ENCODE measurements around the gene YTHDF1. TPM values are rescaled to one million over a fixed set of nuclear protein-coding genes. Genes with fewer than 3 reads are reported as not detected.

Gene YTHDF1
- total RNA-seq, 1 experiment from 2014 or later, result 85.4 TPM

DNA sequence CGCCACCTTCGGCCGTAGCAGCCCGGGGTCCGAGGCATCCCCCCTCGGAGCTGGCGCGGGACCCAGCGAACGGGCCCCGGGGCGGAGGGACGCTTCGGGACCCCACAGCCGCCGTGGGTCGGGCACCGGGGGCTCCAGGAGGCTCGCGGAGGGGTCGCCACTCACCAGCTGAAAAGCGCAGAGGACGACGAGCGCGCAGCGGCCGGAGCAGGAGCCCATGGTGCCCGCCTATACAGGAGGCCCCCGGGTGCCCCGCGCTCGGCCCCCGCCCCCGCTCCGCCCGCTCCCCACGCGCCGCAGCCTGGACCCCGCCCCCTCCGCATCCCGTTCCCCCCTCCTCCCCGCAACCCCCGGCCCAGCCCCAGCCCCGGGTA is 38.3 kb upstream of the YTHDF1 start, which contains the start of gene NKAIN4:
Gene NKAIN4 (minus strand): TSS at position 232 of the 374 bp plus-strand sequence. CDS start 13 bp downstream, at position 219.
- Histone ChIP-seq H3K27me3 (ENCODE audit: insufficient read depth, low read length) (peaks cover 4% of the 10 kb centered on the region; the same call in 1 of the 2 replicates), H3K23me2 (ENCODE audit: insufficient read length, low read depth, low read length, poor library complexity, severe bottlenecking) (peaks cover 15% of the 10 kb centered on the region), H3K27ac (ENCODE audit: insufficient read length, low read depth, low read length) (no peak within 1 kb of the TSS)

More for the DNA sequence above, 38.3 kb upstream of the YTHDF1 start, which contains the start of gene NKAIN4:
- Histone ChIP-seq H3K9me3 (ENCODE audit: control insufficient read depth, low read depth, low read length) (no peaks in the 10 kb centered on the region), H2BK120ac (ENCODE audit: low read depth, low read length, poor library complexity, severe bottlenecking) (no peak within 1 kb of the TSS), H3K79me1 (ENCODE audit: insufficient read depth, low read depth, low read length, poor library complexity, severe bottlenecking) (no peaks in the 10 kb centered on the region), H2BK5ac (ENCODE audit: insufficient read length, low read length) (no peak within 1 kb of the TSS), H3K4ac (ENCODE audit: low read depth, low read length) (no peak within 1 kb of the TSS), H3K23ac (ENCODE audit: insufficient read length, low read depth, low read length) (no peak within 1 kb of the TSS), H2BK15ac (ENCODE audit: low read depth, low read length) (no peak within 1 kb of the TSS), H2AK5ac (ENCODE audit: insufficient read length, low read length) (no peak within 1 kb of the TSS), H4K91ac (ENCODE audit: insufficient read length, low read depth, low read length) (no peak within 1 kb of the TSS), H3K18ac (ENCODE audit: insufficient read length, low read depth, low read length) (no peak within 1 kb of the TSS), H2BK20ac (ENCODE audit: low read depth, low read length, poor library complexity, severe bottlenecking) (no peak within 1 kb of the TSS), H3T11ph (ENCODE audit: low read length) (no peak within 1 kb of the TSS), H3K4me2 (ENCODE audit: insufficient read depth, insufficient read length, low read length) (peak within 1 kb of the TSS; percentile 58), H4K8ac (replicated peaks; ENCODE audit: insufficient read length, low read depth, low read length) (no peak within 1 kb of the TSS), H2AFZ (ENCODE audit: low read length) (no peak within 1 kb of the TSS), H3K14ac (ENCODE audit: insufficient read depth, low read length) (no peak within 1 kb of the TSS), H4K20me1 (ENCODE audit: control insufficient read depth, insufficient read depth, insufficient read length) (no peaks in the 10 kb centered on the region), H3K79me2 (ENCODE audit: insufficient read depth, low read length) (no peaks in the 10 kb centered on the region), H3K4me1 (ENCODE audit: insufficient read depth, low read length) (no peaks in the 10 kb centered on the region), H2BK12ac (ENCODE audit: insufficient read length, low read depth, low read length) (no peak within 1 kb of the TSS), H3K56ac (ENCODE audit: insufficient read length, low read depth, low read length) (no peak within 1 kb of the TSS), H4K5ac (ENCODE audit: insufficient read length, low read depth, low read length) (no peak within 1 kb of the TSS), H3K9ac (ENCODE audit: extremely low read depth, insufficient read length, low read length) (no peak within 1 kb of the TSS)
- H3K4me3 Mint-ChIP-seq, result peak within 1 kb of the TSS; percentile 67 to 87
- DNase-seq, result no peak
- H3K27ac Mint-ChIP-seq, result no peak within 1 kb of the TSS
- peaks cover 61% of the 10 kb centered on the region for H3K27me3 Mint-ChIP-seq (ENCODE audit: low read depth)
- WGBS (ENCODE audit: extremely low coverage, insufficient read length, low lambda C conversion rate), result no CpG with 5 or more reads among the region's 46 CpGs
- H3K36me3 Mint-ChIP-seq (ENCODE audit: insufficient read depth in 1 of 3, low read depth in 3 of 3), result 0 out of 7 replicates have a peak, but pooled peaks cover 0 to 4% (median 0%) of the 10 kb centered on the region in 3 experiments
- peaks cover 27 to 31% of the 10 kb centered on the region in 2 experiments for H3K4me1 Mint-ChIP-seq
- H3K9me3 Mint-ChIP-seq, result peaks cover 2 to 5% of the 10 kb centered on the region in 2 experiments; a peak in 3 of 5 replicates
- TF ChIP-seq, protein P1, sequence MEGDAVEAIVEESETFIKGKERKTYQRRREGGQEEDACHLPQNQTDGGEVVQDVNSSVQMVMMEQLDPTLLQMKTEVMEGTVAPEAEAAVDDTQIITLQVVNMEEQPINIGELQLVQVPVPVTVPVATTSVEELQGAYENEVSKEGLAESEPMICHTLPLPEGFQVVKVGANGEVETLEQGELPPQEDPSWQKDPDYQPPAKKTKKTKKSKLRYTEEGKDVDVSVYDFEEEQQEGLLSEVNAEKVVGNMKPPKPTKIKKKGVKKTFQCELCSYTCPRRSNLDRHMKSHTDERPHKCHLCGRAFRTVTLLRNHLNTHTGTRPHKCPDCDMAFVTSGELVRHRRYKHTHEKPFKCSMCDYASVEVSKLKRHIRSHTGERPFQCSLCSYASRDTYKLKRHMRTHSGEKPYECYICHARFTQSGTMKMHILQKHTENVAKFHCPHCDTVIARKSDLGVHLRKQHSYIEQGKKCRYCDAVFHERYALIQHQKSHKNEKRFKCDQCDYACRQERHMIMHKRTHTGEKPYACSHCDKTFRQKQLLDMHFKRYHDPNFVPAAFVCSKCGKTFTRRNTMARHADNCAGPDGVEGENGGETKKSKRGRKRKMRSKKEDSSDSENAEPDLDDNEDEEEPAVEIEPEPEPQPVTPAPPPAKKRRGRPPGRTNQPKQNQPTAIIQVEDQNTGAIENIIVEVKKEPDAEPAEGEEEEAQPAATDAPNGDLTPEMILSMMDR (conservative IDR thresholded peaks at IDR 0.05), result no peak
